ENCODE results near the gene DLG2.
"Not testable (repeated sequence)": the region's sequence is repeated elsewhere in the genome, so short reads cannot be mapped to it uniquely, and the experiment has no call there.

Gene DLG2

DNA sequence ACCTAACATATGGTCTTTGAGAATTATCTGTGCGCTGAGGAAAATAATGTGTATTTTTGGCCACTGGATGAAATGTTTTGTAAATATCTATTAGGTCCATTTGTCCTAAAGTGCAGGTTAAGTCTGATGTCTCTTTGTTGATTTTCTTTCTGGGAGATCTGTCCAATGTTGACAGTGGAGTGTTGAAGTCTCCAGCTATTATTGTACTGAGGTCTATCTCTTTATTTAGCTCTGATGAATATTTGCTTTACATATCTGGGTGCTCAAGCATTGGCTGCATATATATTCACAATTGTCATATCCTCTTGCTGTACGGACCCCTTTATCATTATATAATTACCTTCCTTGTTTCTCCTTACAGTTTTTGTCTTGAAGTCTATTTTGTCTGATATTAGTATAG lies 833.8 kb downstream of the DLG2 start:
- no peak overlapping the region for H3K27ac ChIP-seq
- no peaks in the 10 kb centered on the region for H3K36me3 ChIP-seq
- no peak for DNase-seq
- H3K4me3 ChIP-seq (ENCODE audit: low read depth, low read length): no peak overlapping the region
- H3K27me3 ChIP-seq (ENCODE audit: insufficient read depth, low read depth, severe bottlenecking): no peaks in the 10 kb centered on the region
- H3K9me3 ChIP-seq (ENCODE audit: severe bottlenecking): no peaks in the 10 kb centered on the region
- TF ChIP-seq, protein P1, sequence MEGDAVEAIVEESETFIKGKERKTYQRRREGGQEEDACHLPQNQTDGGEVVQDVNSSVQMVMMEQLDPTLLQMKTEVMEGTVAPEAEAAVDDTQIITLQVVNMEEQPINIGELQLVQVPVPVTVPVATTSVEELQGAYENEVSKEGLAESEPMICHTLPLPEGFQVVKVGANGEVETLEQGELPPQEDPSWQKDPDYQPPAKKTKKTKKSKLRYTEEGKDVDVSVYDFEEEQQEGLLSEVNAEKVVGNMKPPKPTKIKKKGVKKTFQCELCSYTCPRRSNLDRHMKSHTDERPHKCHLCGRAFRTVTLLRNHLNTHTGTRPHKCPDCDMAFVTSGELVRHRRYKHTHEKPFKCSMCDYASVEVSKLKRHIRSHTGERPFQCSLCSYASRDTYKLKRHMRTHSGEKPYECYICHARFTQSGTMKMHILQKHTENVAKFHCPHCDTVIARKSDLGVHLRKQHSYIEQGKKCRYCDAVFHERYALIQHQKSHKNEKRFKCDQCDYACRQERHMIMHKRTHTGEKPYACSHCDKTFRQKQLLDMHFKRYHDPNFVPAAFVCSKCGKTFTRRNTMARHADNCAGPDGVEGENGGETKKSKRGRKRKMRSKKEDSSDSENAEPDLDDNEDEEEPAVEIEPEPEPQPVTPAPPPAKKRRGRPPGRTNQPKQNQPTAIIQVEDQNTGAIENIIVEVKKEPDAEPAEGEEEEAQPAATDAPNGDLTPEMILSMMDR (IDR thresholded peaks at IDR 0.05; ENCODE audit: low read depth, low read length): no peak

DNA sequence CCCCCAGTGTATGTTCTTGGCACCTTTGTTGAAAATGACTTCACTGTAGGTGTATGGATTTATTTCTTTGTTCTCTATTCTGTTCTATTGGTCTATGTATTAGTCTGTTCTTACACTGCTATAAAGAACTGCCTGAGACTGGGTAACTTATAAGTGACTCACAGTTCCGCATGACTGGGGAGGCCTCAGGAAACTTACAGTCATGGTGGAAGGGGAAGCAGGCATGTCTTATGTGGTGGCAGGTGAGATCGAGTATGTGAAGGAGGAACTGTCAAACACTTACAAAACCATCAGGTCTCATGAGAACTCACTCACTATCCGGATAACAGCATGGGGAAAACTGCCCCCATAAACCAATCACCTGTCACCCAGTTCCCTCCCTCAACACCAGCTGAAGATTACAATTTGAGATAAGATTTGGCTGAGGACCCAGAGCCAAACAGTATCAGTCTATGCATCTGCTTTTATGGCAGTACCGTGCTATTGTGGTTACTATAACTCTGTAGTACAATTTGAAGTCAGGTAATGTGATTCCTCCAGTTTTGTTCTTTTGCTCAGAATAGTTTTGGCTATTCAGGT lies 836.2 kb downstream of the DLG2 start:
- H3K27me3 ChIP-seq (ENCODE audit: insufficient read depth, low read depth, severe bottlenecking): no peaks in the 10 kb centered on the region
- H3K36me3 ChIP-seq: no peaks in the 10 kb centered on the region
- no peak overlapping the region for H3K27ac ChIP-seq
- H3K9me3 ChIP-seq (ENCODE audit: severe bottlenecking): no peaks in the 10 kb centered on the region
- no peak overlapping the region for H3K4me3 ChIP-seq (ENCODE audit: low read depth, low read length)
- TF ChIP-seq, protein P1 (IDR thresholded peaks at IDR 0.05; ENCODE audit: low read depth, low read length): no peak
- DNase-seq: no peak

DNA sequence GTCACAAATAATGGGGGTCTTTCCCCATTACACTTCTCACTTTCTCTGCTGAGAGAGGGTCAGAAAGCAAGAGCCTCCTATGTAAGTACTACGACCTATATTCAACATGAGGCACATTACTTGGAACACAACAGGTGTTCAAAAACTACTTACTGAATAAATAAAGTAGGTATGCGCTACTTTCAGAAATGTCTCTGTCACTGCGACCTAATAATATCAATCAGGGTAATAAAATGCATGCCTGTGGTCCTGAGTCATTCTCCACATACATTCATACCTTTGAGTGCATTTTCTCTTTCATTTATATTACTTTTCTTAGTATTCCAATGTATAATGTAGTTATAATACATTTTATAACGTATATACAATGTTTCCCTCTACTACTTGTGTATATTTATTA lies 838.9 kb downstream of the DLG2 start:
- no peak overlapping the region for H3K4me3 ChIP-seq (ENCODE audit: low read depth, low read length)
- no peaks in the 10 kb centered on the region for H3K36me3 ChIP-seq
- H3K9me3 ChIP-seq (ENCODE audit: severe bottlenecking): no peaks in the 10 kb centered on the region
- TF ChIP-seq, protein P1 (IDR thresholded peaks at IDR 0.05; ENCODE audit: low read depth, low read length): no peak
- no peak for DNase-seq
- H3K27me3 ChIP-seq (ENCODE audit: insufficient read depth, low read depth, severe bottlenecking): no peaks in the 10 kb centered on the region
- H3K27ac ChIP-seq: no peak overlapping the region

DNA sequence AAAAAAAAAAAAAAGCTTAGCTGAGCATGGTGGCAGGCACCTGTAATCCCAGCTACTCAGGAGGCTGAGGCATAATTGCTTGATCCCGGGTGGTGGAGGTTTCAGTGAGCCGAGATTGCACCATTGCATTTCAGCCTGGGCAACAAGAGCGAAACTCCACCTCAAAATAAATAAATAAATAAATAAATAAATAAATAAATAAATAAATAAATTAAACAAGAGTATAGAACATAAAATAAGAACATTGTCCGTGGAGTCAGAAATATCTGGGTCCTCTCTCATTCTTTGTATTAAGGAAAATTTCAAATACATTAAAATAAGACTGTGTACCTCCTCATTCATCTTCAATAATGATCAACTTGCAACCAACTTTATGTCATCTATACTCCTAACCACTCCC lies 843.0 kb downstream of the DLG2 start:
- not testable (repeated sequence) for H3K9me3 ChIP-seq (ENCODE audit: severe bottlenecking); H3K4me3 ChIP-seq (ENCODE audit: low read depth, low read length); H3K27me3 ChIP-seq (ENCODE audit: insufficient read depth, low read depth, severe bottlenecking); DNase-seq; H3K27ac ChIP-seq; H3K36me3 ChIP-seq

DNA sequence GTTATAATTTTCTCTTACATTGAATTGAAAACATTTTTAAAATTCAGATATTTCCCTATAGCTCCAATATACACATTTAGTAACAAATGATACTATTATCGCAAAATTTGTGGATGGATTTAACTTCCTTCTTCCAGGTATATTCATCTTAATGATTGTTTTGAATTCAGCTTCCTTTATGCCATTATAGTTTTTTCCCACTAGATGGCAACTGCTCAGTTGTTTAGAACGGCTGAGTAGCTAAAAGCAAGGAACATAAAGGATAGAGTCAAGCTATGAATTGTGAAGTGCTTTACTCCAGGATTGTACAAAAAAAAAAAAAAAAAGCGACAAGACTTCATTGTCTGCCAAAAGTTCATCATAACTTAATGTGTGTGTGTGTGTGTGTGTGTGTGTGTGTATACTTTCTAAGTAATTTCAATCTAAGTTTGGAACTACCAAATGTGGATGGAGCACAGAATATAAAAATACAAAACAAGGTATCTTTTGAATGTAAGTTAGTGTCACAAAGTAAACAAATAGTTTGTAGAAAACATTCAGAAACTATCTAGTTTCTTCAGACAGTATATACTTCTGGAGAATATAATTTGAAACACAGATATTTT lies 846.4 kb downstream of the DLG2 start:
- H3K27ac ChIP-seq: no peak overlapping the region
- H3K27me3 ChIP-seq (ENCODE audit: insufficient read depth, low read depth, severe bottlenecking): no peaks in the 10 kb centered on the region
- H3K9me3 ChIP-seq (ENCODE audit: severe bottlenecking): no peaks in the 10 kb centered on the region
- no peaks in the 10 kb centered on the region for H3K36me3 ChIP-seq
- no peak for DNase-seq
- no peak overlapping the region for H3K4me3 ChIP-seq (ENCODE audit: low read depth, low read length)
- TF ChIP-seq, protein P1 (IDR thresholded peaks at IDR 0.05; ENCODE audit: low read depth, low read length): peak; percentile 41

DNA sequence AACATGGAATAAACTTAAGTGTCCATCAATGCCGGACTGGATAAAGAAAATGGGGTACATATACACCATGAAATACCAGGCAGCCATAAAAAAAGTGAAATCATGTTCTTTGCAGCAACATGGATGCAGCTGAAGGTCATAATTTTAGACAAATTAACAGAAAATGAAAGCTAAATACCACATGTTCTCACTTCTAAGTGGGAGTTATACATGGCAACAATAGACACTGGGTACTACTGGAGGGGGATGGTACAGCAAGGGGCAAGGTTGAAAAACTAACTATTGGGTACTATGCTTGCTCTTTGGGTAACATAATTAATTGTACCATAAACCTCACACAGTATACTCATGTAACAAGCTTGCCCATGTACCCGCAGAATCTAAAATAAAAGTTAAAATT lies 851.6 kb downstream of the DLG2 start:
- H3K27me3 ChIP-seq (ENCODE audit: insufficient read depth, low read depth, severe bottlenecking): no peaks in the 10 kb centered on the region
- TF ChIP-seq, protein P1 (IDR thresholded peaks at IDR 0.05; ENCODE audit: low read depth, low read length): no peak
- no peak overlapping the region for H3K4me3 ChIP-seq (ENCODE audit: low read depth, low read length)
- H3K9me3 ChIP-seq (ENCODE audit: severe bottlenecking): no peaks in the 10 kb centered on the region
- H3K36me3 ChIP-seq: no peaks in the 10 kb centered on the region
- DNase-seq: no peak
- no peak overlapping the region for H3K27ac ChIP-seq

All from WERI-Rb-1 (cell line).